ENCODE data around the gene NUDC.

Gene NUDC

DNA sequence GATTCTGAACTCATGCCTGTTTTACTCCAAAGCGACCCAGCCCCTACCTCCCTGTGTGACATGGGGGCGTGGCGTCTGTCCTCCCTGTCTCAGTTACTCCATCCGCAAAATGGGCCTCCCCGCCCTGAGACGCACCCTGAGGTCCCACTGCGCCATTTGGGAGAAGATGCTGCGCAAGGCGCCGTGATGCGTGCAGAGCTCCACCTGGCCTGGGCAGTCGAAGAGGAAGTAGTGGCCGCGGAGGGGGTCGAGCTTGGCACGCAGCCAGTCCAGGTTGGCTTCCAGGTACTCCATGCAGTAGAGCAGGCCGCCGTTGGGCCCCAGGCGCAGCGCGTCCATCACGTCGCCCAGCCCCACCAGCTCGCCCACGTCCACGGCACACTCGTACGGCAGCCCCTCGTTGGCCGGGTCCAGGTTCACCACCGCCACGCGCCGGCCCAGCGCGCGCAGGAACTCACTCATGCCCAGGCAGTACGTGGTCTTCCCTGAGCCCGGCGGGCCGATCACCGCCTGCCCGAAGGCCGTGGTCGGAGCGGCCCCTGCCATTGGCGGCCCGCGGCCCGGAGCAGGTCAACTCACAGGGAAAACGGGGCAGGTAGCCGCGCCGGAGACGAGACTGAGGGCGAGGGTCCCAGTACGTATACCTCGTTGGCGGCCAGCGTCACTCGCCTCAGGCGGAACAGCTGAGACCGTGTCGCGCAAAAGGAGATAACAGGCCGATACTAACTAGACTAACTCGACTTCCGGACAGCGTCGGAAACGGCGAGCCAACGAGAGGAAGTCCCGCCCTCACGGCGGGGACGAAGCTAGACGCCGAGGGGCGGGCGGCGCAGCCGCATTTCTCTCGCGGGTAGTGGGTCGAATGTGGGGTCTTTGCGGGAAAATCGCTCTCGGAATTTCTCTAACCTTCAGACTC is 31.7 kb upstream of the NUDC start, which contains the start of gene GPN2 (continued):
- TF ChIP-seq, protein P1, sequence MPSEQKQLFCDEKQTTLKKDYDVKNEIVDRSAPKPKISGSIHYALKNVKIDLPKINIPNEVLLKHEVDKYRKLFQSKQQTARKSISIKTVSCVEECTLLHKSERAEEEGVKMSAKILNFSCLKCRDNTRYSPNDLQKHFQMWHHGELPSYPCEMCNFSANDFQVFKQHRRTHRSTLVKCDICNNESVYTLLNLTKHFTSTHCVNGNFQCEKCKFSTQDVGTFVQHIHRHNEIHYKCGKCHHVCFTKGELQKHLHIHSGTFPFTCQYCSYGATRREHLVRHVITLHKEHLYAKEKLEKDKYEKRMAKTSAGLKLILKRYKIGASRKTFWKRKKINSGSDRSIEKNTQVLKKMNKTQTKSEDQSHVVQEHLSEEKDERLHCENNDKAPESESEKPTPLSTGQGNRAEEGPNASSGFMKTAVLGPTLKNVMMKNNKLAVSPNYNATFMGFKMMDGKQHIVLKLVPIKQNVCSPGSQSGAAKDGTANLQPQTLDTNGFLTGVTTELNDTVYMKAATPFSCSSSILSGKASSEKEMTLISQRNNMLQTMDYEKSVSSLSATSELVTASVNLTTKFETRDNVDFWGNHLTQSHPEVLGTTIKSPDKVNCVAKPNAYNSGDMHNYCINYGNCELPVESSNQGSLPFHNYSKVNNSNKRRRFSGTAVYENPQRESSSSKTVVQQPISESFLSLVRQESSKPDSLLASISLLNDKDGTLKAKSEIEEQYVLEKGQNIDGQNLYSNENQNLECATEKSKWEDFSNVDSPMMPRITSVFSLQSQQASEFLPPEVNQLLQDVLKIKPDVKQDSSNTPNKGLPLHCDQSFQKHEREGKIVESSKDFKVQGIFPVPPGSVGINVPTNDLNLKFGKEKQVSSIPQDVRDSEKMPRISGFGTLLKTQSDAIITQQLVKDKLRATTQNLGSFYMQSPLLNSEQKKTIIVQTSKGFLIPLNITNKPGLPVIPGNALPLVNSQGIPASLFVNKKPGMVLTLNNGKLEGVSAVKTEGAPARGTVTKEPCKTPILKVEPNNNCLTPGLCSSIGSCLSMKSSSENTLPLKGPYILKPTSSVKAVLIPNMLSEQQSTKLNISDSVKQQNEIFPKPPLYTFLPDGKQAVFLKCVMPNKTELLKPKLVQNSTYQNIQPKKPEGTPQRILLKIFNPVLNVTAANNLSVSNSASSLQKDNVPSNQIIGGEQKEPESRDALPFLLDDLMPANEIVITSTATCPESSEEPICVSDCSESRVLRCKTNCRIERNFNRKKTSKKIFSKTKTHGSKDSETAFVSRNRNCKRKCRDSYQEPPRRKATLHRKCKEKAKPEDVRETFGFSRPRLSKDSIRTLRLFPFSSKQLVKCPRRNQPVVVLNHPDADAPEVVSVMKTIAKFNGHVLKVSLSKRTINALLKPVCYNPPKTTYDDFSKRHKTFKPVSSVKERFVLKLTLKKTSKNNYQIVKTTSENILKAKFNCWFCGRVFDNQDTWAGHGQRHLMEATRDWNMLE (tag by site-specific recombination; conservative IDR thresholded peaks at IDR 0.05; ENCODE audit: low read depth), result peak; percentile 81
- TF ChIP-seq, protein P2, sequence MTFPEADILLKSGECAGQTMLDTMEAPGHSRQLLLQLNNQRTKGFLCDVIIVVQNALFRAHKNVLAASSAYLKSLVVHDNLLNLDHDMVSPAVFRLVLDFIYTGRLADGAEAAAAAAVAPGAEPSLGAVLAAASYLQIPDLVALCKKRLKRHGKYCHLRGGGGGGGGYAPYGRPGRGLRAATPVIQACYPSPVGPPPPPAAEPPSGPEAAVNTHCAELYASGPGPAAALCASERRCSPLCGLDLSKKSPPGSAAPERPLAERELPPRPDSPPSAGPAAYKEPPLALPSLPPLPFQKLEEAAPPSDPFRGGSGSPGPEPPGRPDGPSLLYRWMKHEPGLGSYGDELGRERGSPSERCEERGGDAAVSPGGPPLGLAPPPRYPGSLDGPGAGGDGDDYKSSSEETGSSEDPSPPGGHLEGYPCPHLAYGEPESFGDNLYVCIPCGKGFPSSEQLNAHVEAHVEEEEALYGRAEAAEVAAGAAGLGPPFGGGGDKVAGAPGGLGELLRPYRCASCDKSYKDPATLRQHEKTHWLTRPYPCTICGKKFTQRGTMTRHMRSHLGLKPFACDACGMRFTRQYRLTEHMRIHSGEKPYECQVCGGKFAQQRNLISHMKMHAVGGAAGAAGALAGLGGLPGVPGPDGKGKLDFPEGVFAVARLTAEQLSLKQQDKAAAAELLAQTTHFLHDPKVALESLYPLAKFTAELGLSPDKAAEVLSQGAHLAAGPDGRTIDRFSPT (tag by site-specific recombination; IDR thresholded peaks at IDR 0.05), result 0 out of 2 replicates have a peak, but pooled peaks have one; percentile 39
- TF ChIP-seq ZNF501 (tag by site-specific recombination; IDR thresholded peaks at IDR 0.05) (peak; percentile 97), ZNF664 (tag by site-specific recombination; IDR thresholded peaks at IDR 0.05) (no peak), ZBTB44 (tag by site-specific recombination; IDR thresholded peaks at IDR 0.05) (no peak), ZSCAN16 (tag by site-specific recombination; IDR thresholded peaks at IDR 0.05) (no peak), ZBTB17 (tag by site-specific recombination; IDR thresholded peaks at IDR 0.05) (peak; percentile 76; the same call in 1 of the 2 replicates), ZBTB48 (tag by site-specific recombination; IDR thresholded peaks at IDR 0.05) (no peak), ZNF660 (tag by site-specific recombination; IDR thresholded peaks at IDR 0.05) (0 out of 2 replicates have a peak, but pooled peaks have one; percentile 28), ZNF792 (tag by site-specific recombination; IDR thresholded peaks at IDR 0.05) (0 out of 2 replicates have a peak, but pooled peaks have one; percentile 32), PBX3 (CRISPR knock-in tag; IDR thresholded peaks at IDR 0.05) (peak; percentile 61; the same call in 1 of the 2 replicates), ZNF223 (tag by site-specific recombination; IDR thresholded peaks at IDR 0.05) (no peak), ZNF404 (tag by site-specific recombination; IDR thresholded peaks at IDR 0.05) (no peak), OVOL3 (tag by site-specific recombination; IDR thresholded peaks at IDR 0.05) (no peak), ZNF514 (tag by site-specific recombination; IDR thresholded peaks at IDR 0.05) (no peak), FEZF1 (tag by site-specific recombination; IDR thresholded peaks at IDR 0.05) (no peak), ZNF350 (tag by site-specific recombination; IDR thresholded peaks at IDR 0.05) (no peak), MZF1 (tag by site-specific recombination; IDR thresholded peaks at IDR 0.05; ENCODE audit: borderline replicate concordance) (no peak), ZNF391 (tag by site-specific recombination; IDR thresholded peaks at IDR 0.05; ENCODE audit: borderline replicate concordance, low read depth) (peak; percentile 62; the same call in 1 of the 2 replicates)
- TF ChIP-seq, protein P3, sequence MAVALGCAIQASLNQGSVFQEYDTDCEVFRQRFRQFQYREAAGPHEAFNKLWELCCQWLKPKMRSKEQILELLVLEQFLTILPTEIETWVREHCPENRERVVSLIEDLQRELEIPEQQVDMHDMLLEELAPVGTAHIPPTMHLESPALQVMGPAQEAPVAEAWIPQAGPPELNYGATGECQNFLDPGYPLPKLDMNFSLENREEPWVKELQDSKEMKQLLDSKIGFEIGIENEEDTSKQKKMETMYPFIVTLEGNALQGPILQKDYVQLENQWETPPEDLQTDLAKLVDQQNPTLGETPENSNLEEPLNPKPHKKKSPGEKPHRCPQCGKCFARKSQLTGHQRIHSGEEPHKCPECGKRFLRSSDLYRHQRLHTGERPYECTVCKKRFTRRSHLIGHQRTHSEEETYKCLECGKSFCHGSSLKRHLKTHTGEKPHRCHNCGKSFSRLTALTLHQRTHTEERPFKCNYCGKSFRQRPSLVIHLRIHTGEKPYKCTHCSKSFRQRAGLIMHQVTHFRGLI (tag by site-specific recombination; IDR thresholded peaks at IDR 0.05), result peak; percentile 69; the same call in 1 of the 2 replicates
- TF ChIP-seq, protein P4, sequence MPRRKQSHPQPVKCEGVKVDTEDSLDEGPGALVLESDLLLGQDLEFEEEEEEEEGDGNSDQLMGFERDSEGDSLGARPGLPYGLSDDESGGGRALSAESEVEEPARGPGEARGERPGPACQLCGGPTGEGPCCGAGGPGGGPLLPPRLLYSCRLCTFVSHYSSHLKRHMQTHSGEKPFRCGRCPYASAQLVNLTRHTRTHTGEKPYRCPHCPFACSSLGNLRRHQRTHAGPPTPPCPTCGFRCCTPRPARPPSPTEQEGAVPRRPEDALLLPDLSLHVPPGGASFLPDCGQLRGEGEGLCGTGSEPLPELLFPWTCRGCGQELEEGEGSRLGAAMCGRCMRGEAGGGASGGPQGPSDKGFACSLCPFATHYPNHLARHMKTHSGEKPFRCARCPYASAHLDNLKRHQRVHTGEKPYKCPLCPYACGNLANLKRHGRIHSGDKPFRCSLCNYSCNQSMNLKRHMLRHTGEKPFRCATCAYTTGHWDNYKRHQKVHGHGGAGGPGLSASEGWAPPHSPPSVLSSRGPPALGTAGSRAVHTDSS (tag by site-specific recombination; IDR thresholded peaks at IDR 0.05), result no peak
- TF ChIP-seq, protein P5, sequence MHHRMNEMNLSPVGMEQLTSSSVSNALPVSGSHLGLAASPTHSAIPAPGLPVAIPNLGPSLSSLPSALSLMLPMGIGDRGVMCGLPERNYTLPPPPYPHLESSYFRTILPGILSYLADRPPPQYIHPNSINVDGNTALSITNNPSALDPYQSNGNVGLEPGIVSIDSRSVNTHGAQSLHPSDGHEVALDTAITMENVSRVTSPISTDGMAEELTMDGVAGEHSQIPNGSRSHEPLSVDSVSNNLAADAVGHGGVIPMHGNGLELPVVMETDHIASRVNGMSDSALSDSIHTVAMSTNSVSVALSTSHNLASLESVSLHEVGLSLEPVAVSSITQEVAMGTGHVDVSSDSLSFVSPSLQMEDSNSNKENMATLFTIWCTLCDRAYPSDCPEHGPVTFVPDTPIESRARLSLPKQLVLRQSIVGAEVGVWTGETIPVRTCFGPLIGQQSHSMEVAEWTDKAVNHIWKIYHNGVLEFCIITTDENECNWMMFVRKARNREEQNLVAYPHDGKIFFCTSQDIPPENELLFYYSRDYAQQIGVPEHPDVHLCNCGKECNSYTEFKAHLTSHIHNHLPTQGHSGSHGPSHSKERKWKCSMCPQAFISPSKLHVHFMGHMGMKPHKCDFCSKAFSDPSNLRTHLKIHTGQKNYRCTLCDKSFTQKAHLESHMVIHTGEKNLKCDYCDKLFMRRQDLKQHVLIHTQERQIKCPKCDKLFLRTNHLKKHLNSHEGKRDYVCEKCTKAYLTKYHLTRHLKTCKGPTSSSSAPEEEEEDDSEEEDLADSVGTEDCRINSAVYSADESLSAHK (tag by site-specific recombination; IDR thresholded peaks at IDR 0.05), result no peak
